HepG2 (cell line): Measurements from ENCODE around the gene PDE1C. TPM values are rescaled to one million over a fixed set of nuclear protein-coding genes. Genes with fewer than 3 reads are reported as not detected.

Source experiments
- ATAC-seq: fragments of 200-7000 bp; cut with Tn5 transposase; 3 replicates; pipeline ENCODE4 v1.9.1; 2020; ENCODE audit warnings: mild to moderate bottlenecking, moderate library complexity
- BruUV-seq: library from RNA; stranded (reverse); fragments of 400-500 nt; replicated peaks from 2 replicates; lab custom pipeline; 2021; lab: Mats Ljungman, UMichigan
- CTCF ChIA-PET: fragments of 300-600 bp; formaldehyde crosslinking; extraction: SDS; loops from one replicate; lab custom pipeline; 2021; ENCODE audit warnings: low total read pairs, inconsistent platforms, low intra/inter-chr PET ratio; lab: Yijun Ruan, JAX
- POLR2A ChIA-PET: fragments of 350-600 bp; sonication (Branson Sonifier 250); formaldehyde crosslinking; loops from one replicate; lab custom pipeline; 2020; ENCODE audit warnings: antibody characterized with exemption, inconsistent platforms; lab: Yijun Ruan, JAX
- DNase-seq: peaks from one replicate; pipeline ENCODE4 v3.0.0-alpha.2; 2015; ENCODE audit warnings: low spot score
- FAIRE-seq: peaks from 3 replicates; lab custom pipeline; 2011; peaks lifted over from hg19 to GRCh38; lab: Jason Lieb, UNC
- H2AFZ ChIP-seq: one replicate; pipeline ENCODE4 v1.6.1; 2011; ENCODE audit warnings: low read length, inconsistent platforms
- H3K27ac ChIP-seq: fragments of 300-600 bp; 3 replicates; pipeline ENCODE4 v1.8.0; 2011; ENCODE audit warnings: mixed run types, mild to moderate bottlenecking, mixed read lengths, low read length, inconsistent platforms; ENCODE audit not compliant: insufficient read depth; ENCODE audit errors: extremely low read length
- H3K27me3 ChIP-seq, 2 experiments: fragments of 200-600 bp in 1 of 2; 2 replicates in 1 of 2; 3 replicates in 1 of 2; pipeline versions ENCODE4 v1.6.0 to v1.8.0; 2011; ENCODE audit warnings: low read length in 2 of 2, mild to moderate bottlenecking in 2 of 2, moderate library complexity in 2 of 2, inconsistent platforms in 1 of 2; ENCODE audit not compliant: insufficient read depth in 2 of 2, control insufficient read depth in 1 of 2
- H3K36me3 ChIP-seq, 2 experiments: fragments of 200-600 bp in 1 of 2; replicated peaks in 1 of 2; 2 replicates in 1 of 2; 3 replicates in 1 of 2; pipeline versions ENCODE4 v1.5.1 to v1.8.0; 2011; ENCODE audit warnings: low read length in 2 of 2, inconsistent platforms in 1 of 2; ENCODE audit not compliant: insufficient read depth in 2 of 2, control insufficient read depth in 1 of 2
- H3K4me1 ChIP-seq: 2 replicates; pipeline ENCODE4 v1.5.1; 2012; ENCODE audit warnings: low read length, inconsistent platforms; ENCODE audit not compliant: insufficient read depth
- H3K4me2 ChIP-seq: 2 replicates; pipeline ENCODE4 v1.6.0; 2011; ENCODE audit warnings: low read depth, low read length, inconsistent platforms
- H3K4me3 ChIP-seq, 3 experiments: fragments of 200-600 bp in 1 of 3; sonication (generic), shearing (Covaris generic) in 1 of 3; replicated peaks in 1 of 3; 2 replicates each; pipeline ENCODE4 v1.5.1; 2011 to 2016; ENCODE audit warnings: low read length in 3 of 3, inconsistent platforms in 2 of 3, low read depth in 2 of 3, mild to moderate bottlenecking in 2 of 3, control low read depth in 1 of 3, mixed read lengths in 1 of 3; ENCODE audit not compliant: insufficient read depth in 1 of 3
- H3K79me2 ChIP-seq: one replicate; pipeline ENCODE4 v1.6.1; 2011; ENCODE audit warnings: low read length, inconsistent platforms; ENCODE audit not compliant: insufficient read depth
- H3K9ac ChIP-seq: 2 replicates; pipeline ENCODE4 v1.6.0; 2011; ENCODE audit warnings: mild to moderate bottlenecking, low read depth, low read length, inconsistent platforms; ENCODE audit not compliant: insufficient read depth
- H3K9me3 ChIP-seq: 2 replicates; pipeline ENCODE4 v1.5.1; 2012; ENCODE audit warnings: mild to moderate bottlenecking, low read length
- H4K20me1 ChIP-seq: 2 replicates; pipeline ENCODE4 v1.6.0; 2011; ENCODE audit warnings: inconsistent platforms, mild to moderate bottlenecking, low read length, moderate library complexity; ENCODE audit not compliant: insufficient read depth
- ATF7-NPFF ChIP-seq: sonication (generic); formaldehyde crosslinking; IDR thresholded peaks from 2 replicates; pipeline ENCODE4 v1.8.1; 2023; ENCODE audit warnings: mild to moderate bottlenecking, low read depth, missing genetic modification reagents, moderate library complexity
- FOSL2 ChIP-seq: sonication (generic); formaldehyde crosslinking; IDR thresholded peaks from 2 replicates; pipeline ENCODE4 v1.4.0; 2020; ENCODE audit warnings: missing genetic modification reagents
- ISL2 ChIP-seq: sonication (generic); formaldehyde crosslinking; IDR thresholded peaks from 2 replicates; pipeline ENCODE4 v1.5.0; 2020; ENCODE audit warnings: missing genetic modification reagents
- ZFP62 ChIP-seq: sonication (generic); formaldehyde crosslinking; IDR thresholded peaks from 2 replicates; pipeline ENCODE4 v1.4.0; 2020; ENCODE audit warnings: missing genetic modification reagents
- ZNF44 ChIP-seq: sonication (generic); formaldehyde crosslinking; IDR thresholded peaks from 2 replicates; pipeline ENCODE4 v1.5.1; 2020; ENCODE audit warnings: mild to moderate bottlenecking, missing genetic modification reagents
- ZNF552 ChIP-seq: sonication (generic); formaldehyde crosslinking; IDR thresholded peaks from 2 replicates; pipeline ENCODE4 v1.9.0; 2022; ENCODE audit warnings: missing genetic modification reagents, mild to moderate bottlenecking, borderline replicate concordance
- ZNF703 ChIP-seq: sonication (generic); formaldehyde crosslinking; IDR thresholded peaks from 2 replicates; pipeline ENCODE4 v1.5.1; 2020; ENCODE audit warnings: missing genetic modification reagents, mild to moderate bottlenecking, moderate library complexity, borderline replicate concordance
- in situ Hi-C: cut with HindIII; loops from 2 replicates; pipeline ENCODE4 v1.10.0; 2017; ENCODE audit warnings: low pct_unique_long_range_greater_than_20kb; ENCODE audit not compliant: extremely low pct_ligation_motif_present
- intact Hi-C: fragments of 100-400 bp; cut with micrococcal nuclease; formaldehyde crosslinking; loops from one replicate; pipeline ENCODE4 v1.10.0; 2022; ENCODE audit not compliant: unreplicated experiment
- polyA plus RNA-seq, 8 experiments: library from polyadenylated mRNA; depleted of rRNA in 3 of 8; stranded (reverse) in 7 of 8; unstranded in 1 of 8; fragments of >200 nt; fragmentation: Illumina TruSeq in 4 of 8; extraction: Trizol in 4 of 8; gene quantifications; 2 replicates each; pipeline versions ENCODE4 v1.2.1 to v1.2.3, GENCODE V29; 2011 to 2016; ENCODE audit warnings: low read depth in 4 of 8, missing spikeins in 1 of 8, mixed read lengths in 1 of 8; ENCODE audit not compliant: insufficient read depth in 1 of 8
- total RNA-seq, 5 experiments: library from RNA; depleted of rRNA; stranded (reverse); fragments of >200 nt; fragmentation: Illumina TruSeq; extraction: Trizol; gene quantifications; 2 replicates each; pipeline ENCODE4 v1.2.3, GENCODE V29; 2016; ENCODE audit warnings: low read depth in 1 of 5
- TF ChIP-seq, protein P1 (sequence below): sonication (generic); formaldehyde crosslinking; IDR thresholded peaks from 2 replicates; pipeline ENCODE4 v1.5.0; 2020; ENCODE audit warnings: missing genetic modification reagents
- TF ChIP-seq, protein P2 (sequence below): sonication (generic); formaldehyde crosslinking; IDR thresholded peaks from 2 replicates; pipeline ENCODE4 v1.4.0; 2020; ENCODE audit warnings: missing genetic modification reagents

The PDE1C gene
- total and polyA plus RNA-seq, 2 of the 13 experiments (the other 11 are each of a cell fraction or from before 2014, with no cell fraction given), result not detected

DNA sequence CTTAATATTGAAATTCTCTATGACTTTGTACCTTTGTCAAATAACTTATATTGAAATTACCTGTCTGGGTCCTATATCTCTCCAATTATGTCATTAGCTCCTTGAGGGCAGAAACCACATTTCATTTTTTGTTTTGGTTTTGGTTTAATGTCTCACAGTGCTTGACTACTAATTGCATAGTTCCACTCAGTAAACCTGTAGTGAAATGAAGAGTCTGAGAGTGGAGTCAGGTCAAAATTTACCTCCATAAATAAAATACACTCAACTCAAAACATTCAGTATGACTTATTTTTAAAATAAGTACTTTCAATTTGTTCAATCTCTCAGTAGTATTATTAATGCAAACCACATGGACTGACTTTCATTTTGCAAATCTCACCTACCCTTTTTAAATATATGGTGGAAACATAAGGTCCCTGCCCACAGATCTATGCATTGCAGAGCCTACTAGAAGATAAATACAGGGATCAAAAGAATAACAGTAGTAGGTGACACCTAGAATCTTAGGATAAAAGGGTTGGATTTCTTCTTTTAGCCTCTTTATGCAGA, 32.5 kb downstream of the PDE1C start:
- H3K27me3 ChIP-seq, result no peaks in the 10 kb centered on the region
- H3K4me1 ChIP-seq, result no peaks in the 10 kb centered on the region
- no peaks in the 10 kb centered on the region for H3K79me2 ChIP-seq
- H3K9ac ChIP-seq, result no peak overlapping the region
- no TSS peak for BruUV-seq
- ChIA-PET CTCF (no interaction called here), POLR2A (no interaction called here)
- no peaks in the 10 kb centered on the region for H4K20me1 ChIP-seq
- no peaks in the 10 kb centered on the region for H3K9me3 ChIP-seq
- ATAC-seq (no peak), FAIRE-seq (no peak), DNase-seq (no peak)
- no peak overlapping the region for H3K4me2 ChIP-seq
- H3K27ac ChIP-seq, result no peak overlapping the region
- H3K4me3 ChIP-seq, result no peak overlapping the region
- intact Hi-C loops, result no loop called here
- in situ Hi-C loops, result no loop called here
- no peaks in the 10 kb centered on the region for H3K36me3 ChIP-seq
- TF ChIP-seq ZFP62 (CRISPR knock-in tag) (no peak), ISL2 (CRISPR knock-in tag) (no peak), ZNF552 (CRISPR knock-in tag) (no peak), ATF7-NPFF (CRISPR knock-in tag) (no peak), ZNF44 (no peak), ZNF703 (no peak), FOSL2 (CRISPR knock-in tag) (no peak)
- TF ChIP-seq, protein P1, sequence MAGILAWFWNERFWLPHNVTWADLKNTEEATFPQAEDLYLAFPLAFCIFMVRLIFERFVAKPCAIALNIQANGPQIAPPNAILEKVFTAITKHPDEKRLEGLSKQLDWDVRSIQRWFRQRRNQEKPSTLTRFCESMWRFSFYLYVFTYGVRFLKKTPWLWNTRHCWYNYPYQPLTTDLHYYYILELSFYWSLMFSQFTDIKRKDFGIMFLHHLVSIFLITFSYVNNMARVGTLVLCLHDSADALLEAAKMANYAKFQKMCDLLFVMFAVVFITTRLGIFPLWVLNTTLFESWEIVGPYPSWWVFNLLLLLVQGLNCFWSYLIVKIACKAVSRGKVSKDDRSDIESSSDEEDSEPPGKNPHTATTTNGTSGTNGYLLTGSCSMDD (CRISPR knock-in tag), result no peak
- TF ChIP-seq, protein P2, sequence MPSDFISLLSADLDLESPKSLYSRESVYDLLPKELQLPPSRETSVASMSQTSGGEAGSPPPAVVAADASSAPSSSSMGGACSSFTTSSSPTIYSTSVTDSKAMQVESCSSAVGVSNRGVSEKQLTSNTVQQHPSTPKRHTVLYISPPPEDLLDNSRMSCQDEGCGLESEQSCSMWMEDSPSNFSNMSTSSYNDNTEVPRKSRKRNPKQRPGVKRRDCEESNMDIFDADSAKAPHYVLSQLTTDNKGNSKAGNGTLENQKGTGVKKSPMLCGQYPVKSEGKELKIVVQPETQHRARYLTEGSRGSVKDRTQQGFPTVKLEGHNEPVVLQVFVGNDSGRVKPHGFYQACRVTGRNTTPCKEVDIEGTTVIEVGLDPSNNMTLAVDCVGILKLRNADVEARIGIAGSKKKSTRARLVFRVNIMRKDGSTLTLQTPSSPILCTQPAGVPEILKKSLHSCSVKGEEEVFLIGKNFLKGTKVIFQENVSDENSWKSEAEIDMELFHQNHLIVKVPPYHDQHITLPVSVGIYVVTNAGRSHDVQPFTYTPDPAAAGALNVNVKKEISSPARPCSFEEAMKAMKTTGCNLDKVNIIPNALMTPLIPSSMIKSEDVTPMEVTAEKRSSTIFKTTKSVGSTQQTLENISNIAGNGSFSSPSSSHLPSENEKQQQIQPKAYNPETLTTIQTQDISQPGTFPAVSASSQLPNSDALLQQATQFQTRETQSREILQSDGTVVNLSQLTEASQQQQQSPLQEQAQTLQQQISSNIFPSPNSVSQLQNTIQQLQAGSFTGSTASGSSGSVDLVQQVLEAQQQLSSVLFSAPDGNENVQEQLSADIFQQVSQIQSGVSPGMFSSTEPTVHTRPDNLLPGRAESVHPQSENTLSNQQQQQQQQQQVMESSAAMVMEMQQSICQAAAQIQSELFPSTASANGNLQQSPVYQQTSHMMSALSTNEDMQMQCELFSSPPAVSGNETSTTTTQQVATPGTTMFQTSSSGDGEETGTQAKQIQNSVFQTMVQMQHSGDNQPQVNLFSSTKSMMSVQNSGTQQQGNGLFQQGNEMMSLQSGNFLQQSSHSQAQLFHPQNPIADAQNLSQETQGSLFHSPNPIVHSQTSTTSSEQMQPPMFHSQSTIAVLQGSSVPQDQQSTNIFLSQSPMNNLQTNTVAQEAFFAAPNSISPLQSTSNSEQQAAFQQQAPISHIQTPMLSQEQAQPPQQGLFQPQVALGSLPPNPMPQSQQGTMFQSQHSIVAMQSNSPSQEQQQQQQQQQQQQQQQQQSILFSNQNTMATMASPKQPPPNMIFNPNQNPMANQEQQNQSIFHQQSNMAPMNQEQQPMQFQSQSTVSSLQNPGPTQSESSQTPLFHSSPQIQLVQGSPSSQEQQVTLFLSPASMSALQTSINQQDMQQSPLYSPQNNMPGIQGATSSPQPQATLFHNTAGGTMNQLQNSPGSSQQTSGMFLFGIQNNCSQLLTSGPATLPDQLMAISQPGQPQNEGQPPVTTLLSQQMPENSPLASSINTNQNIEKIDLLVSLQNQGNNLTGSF (CRISPR knock-in tag), result no peak
- no peak overlapping the region for H2AFZ ChIP-seq
